HG03095 (cell line): ENCODE results near the gene NALCN.

ENCODE experiments used
- ATAC-seq: cut with Tn5 transposase; IDR thresholded peaks from one replicate; pipeline ENCODE4 v1.9.1; 2021; ENCODE audit warnings: moderate library complexity; ENCODE audit not compliant: unreplicated experiment

The NALCN gene

DNA sequence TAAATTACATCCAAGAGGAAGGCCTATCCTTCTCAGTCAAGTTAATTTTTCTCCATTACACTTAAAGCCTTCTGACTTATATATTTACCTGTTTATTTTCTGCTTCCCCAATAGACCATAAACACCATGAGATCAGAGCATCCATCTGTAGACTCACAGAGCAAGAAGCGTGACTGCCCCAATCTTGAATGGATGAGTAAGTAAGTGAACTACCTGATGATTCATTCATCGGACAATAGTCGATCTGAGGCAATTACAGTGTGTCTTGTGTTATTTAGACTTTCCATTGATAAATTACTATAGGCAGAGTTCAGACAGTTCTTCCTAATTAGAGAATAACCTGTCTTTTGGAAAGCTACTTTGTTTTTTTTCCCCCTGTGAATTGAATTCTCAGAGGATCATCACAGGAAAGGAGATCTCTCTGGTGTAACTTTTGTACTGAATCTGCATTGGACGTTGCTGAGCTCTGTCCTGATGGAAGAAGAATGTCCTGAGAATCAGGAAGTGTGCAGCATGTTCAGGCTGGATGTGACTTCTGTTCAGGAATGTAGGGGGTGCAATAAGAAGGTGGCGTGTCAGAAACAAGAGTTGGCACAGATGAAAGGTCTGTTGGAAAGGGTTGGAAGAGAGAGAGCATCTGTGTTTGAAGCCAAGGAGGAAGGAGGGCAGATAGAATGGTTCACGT is 367.0 kb downstream of the NALCN start:
- no peak for ATAC-seq

DNA sequence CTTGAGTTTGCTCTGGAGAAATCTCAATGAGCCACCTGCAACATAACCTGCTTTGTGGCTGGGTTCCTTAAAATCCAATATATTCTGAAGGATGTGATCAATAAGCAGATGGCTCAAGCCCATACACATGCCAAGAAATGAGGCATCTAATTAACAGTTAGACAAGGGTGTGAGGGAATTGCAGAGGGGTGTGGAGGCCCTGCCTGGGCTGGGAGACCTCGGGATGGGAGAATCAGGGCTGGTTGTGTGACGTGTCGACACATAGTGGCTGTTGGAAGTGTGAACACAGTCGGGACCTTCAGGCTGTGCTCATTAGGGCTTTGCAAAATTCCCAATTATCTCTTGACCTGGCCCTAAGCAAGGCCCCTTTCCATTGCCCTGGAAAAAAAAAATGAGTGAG is 379.8 kb downstream of the NALCN start:
- no peak for ATAC-seq

DNA sequence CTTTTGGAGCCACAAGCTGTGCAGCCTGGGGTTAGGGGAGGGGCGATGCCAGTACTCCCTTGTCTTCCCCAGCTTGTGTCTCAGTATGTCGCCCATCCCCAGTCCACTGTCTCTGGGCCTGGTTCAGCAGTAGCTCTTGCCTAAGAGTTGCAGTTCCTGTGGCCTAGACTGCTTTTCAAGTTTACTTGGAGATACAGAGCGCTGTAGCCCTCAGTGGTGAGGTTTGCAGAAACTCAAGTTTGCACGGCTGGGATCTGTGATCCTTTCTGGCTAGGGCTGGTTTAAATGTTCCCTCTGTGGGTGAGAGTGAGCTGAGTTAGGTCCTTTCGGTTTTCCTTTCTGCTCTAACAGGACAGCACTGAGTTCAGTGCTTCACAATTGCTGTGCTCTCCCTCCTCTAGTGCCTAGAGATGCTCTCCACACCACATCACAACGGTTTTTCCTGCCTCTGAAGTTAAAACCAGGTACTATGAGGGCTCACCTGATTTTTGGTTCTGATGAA is 381.1 kb downstream of the NALCN start:
- no peak for ATAC-seq

DNA sequence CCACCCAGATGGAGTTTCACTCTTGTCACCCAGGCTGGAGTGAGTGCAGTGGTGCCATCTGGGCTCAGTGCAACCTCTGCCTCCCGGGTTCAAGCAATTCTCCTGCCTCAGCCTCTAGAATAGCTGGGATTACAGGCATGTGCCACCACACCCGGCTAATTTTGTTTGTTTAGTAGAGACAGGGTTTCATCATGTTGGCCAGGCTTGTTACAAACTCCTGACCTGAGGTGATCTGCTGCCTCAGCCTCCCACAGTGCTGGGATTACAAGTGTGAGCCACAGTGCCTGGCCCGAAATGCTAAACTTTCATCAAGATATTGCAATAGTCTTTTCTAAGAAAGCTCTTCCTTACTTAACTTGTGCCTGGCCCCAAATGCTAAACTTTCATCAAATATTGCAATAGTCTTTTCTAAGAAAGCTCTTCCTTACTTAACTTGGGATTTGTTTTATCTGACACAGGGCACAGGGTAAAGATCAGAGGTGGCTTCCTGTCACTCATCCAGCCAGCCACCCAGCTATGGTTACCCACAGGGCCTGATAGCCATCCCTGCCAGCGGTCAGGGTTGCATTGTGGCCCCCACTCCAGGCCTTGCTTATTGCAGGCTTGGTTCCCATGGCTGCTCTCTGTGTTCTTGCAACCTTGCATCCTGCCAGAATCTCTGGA is 389.4 kb downstream of the NALCN start:
- ATAC-seq = no peak

DNA sequence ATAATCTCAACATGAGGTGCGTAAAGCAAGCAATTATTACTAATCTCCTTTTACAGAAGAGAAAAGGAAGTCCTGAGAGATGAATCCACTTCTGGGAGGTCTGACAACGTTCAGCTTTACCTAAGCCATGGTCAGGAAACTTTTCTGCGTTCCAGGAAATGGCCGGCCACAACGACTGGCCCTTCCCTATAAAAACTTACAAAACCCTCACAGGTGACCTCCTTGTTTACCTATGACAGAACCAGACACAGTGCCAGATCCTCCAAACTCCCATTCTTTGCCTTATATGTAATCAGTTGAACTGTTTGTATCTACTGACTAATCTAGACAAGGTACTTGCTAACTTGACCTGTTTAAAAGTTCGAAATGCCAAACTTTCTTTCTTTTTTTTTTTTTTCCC is 390.0 kb downstream of the NALCN start:
- no peak for ATAC-seq

DNA sequence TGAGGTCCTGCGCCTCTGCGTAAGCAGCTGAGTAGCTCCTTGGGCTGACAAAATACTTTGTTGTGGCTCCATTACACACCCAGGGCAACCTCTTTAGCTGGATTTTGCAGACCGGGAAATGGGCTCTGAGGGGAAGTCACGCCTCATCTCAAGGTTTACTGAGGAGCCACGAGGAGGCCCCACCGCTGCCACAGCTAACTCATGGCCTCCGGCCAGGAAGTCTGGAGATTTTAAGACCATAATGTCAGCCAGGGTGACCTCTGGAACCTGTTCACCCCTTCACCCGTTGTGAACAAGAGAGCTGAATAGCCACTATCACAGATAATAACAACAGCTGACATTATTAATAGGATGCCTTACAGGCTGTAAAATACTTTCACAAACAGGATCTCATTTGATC is 390.4 kb downstream of the NALCN start:
- ATAC-seq = no peak

DNA sequence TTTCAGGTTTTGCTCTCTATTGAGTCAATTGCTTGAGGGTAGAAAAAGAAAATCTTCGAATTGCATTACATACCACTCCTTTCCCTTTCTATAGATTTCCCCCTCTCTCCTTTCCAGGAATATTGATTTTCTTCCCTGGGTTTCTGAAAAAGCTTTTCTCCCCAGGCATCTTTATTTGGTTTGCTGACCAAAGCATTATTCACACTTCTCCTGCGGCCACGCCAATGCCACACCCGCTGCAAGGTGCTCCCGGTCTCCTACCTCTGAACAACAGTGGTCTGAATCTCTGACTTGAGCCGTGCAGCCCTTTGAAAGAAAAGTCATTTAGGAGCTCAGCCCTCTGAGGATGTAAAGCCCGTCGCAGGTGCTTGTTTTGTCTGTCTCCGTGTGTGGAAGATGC is 390.8 kb downstream of the NALCN start:
- ATAC-seq = no peak

DNA sequence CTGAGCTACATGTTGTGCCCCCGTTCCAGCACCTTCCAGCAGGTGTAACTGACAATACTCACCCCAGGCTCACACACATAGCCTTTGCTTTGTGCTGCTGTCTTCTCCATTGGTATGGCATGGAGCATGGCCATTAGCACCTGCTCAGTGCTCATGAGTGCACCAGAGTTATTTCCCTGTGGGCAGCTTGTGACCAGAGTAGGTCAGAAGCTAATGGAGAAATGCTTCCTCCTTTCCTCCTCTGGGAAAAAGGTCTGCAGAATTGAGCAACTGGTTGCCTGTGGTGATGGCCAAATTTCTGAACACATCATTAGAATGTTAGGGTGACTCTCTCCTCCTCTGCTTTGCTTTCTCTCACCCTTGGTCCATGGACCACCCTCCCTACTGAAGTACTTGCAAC is 397.2 kb downstream of the NALCN start:
- ATAC-seq = no peak

DNA sequence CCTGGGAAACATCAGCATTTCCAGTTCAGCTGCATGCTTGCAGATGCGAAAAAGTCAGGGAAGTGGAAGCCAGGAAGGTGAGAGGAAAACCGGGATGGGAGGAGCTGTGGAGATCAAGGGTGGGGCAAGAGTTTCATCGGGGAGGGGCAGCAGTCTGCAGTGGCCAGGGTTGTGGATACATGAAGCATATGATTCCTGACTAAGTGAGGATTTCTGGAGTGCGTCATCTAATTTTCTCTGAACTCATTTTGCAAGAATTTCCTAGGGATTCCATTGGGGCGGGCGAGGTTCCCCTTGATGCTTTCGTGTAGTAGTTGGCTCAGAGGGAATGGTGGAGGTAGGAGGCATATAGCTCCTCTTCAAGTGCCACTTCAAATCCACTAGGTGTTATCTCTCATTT is 397.6 kb downstream of the NALCN start:
- ATAC-seq = no peak

DNA sequence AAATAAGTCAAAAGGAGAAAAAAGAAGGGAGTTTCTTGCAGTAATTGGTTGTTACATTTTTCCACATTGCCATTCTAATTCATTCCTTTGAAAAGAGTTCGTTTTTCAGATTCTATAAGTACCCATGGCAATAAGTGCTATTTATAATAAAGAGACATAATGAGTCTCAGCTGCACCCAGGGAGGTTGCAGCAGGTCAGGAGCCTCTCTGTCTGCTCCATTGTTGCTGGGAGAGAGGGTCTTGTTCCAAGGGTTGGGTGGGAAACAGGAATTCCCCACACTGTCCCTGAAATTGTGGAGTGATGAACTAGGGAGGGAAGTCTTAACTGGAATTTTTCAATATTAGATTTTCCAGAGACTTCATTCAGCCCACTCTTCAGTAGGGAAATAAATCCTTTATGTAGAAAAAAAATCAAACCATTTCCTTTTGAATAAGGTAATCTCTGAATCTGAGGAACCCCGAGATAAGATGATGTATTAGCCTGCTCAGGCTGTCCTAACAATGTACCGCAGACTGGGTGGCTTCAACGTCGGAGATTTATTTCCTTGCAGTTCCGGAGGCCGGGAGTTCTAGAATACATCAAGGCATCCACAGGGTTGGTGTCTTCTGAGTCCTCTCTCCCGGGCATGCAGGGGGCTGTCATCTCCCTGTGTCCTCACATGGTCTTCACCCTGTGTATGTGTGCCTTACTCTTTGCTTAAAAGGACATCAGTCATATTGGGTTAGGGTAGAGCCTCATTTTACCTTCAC is 399.0 kb downstream of the NALCN start:
- ATAC-seq = no peak

DNA sequence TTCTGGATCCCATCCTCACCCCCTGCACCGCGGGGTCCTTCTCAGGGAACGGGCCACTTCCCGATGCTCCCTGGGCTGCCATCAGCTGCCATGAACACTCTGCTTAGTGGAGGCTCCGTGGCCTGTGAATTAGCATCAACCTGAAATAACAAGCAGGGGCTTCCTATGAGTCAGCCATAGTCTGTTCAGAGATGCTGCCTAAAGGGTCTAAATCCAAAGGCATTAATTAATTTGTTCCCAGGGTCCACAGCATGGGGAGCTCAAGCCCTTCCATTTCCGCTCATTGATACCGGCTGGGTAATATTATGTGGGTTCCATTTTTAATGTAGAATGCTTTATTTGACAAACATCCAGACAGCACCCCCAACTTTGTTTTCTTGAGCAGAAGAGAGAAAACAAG is 399.8 kb downstream of the NALCN start:
- no peak for ATAC-seq

DNA sequence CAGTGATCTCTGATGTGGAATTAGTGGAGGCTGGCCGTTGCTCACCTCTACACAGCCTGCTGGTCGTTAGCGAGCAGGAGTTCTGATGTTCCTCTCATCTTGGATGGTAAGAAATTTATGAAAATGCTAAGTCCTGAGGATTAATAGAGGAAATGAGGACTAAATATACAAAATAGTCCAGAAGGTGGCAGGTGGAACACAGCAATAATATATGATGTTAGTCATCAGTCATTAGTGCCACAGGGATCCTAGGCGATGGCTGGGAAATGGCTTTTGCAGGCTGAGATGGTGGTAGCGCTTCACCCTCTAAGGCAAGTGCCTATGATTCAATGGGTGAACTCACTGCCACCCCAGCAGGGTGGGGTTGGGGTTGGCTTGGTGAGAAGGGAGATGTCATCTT is 403.1 kb downstream of the NALCN start:
- ATAC-seq = no peak

DNA sequence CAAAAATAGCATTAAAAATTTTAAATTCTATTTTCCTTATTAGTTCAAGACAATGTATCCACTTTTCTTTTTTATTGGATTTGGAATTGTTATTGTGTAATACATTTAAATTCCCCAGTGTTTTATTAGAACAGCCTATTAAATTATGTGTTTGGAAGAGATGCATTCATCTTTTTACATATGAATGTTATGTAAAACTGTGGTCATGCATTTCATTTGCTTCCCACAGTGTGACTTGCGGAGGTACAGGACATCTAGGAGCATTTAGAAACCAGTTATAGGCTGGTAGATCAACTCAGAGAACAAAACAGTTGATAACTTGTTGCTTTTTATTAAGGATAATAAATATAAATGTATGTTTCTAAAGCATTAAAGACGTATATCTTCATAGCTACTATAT is 406.2 kb downstream of the NALCN start:
- ATAC-seq = no peak

DNA sequence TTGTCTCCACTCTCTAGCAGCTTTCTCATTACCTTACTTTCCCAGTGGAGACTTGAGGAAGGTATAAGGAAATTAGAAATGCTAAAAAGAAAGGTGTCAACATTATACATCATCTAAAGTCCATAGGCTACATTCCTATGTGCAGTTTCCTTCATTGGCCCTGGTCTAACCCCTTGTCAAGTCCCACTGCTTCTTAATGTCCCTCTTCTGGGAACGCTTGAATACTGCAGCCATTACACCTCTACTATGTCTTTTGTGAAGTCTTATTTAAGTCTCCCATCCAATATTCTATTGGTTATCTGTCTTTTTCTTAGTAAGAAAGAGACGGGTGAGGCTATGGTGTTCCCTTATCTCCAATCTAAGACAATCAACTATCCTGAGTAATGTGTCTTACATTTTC is 409.1 kb downstream of the NALCN start:
- no peak for ATAC-seq
